GM15510 (cell line): Measurements from ENCODE around the gene SLC41A3.

ENCODE experiments used
- POLR2A ChIP-seq: IDR thresholded peaks from 3 replicates; pipeline ENCODE4 v1.6.1; 2011; ENCODE audit warnings: borderline replicate concordance; ENCODE audit not compliant: insufficient read length; ENCODE audit errors: extremely low read depth

SLC41A3 gene

DNA sequence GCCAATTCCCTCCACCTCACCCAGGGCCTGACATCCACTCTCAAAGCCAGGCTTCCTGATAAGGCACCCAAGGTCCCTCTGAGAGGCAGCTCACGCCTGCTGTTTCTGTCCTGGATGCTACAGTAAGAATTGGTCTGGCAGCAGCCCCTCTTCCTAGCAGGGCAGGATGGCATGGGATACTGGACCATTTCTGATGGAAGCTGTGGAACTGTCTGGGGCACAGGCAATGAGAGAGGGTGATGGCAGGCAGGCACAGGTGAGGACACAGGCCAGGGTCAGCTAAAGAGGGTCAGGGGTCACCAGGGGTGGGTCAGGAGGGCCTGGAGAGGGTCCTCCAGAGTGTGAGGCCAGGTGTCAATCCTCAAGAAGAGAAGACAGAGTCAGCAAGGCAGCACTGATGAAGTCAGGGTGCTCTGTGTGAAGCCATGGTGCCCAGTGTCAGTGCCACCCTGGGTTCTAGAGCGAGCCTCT lies 41.9 kb upstream of the SLC41A3 start:
- TF ChIP-seq POLR2A = no peak

DNA sequence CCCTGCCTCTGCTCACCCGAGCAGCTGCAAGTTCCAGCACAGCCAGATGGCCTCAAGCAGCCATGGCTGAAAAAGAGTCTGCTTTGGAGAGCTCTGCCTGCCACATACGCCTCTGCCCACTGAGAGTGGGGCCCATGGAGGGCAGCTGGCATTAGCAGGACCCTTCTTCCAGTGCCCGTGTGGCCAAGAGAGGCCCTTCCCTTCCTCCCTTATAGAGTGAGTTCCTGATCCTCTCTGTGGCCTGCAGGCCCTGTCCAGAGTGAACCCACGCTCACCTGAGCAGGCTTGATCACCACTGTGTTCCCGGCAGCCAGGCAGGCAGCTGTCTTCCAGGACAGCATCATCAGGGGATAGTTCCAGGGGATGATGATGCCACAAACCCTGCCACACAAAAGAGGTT lies 41.4 kb upstream of the SLC41A3 start:
- no peak for TF ChIP-seq POLR2A

DNA sequence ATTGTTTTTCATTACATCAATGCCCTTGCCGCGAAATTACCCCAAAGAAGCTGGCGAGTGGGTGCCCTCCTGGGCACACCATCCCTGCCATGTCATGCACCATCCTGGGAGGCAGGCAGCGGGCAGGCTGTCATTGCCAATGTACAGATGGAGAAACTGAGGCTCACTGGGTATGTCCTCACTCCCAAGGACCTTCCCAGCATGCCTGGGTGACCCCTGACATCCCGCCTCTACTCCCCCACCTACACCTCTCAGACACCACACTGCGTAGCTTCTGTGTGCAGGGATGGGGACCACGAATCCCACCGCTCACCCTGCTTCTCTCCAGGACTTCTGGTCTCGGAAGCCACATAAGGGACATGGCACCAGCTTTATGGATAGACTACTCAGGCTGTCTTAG lies 41.0 kb upstream of the SLC41A3 start:
- TF ChIP-seq POLR2A = no peak

DNA sequence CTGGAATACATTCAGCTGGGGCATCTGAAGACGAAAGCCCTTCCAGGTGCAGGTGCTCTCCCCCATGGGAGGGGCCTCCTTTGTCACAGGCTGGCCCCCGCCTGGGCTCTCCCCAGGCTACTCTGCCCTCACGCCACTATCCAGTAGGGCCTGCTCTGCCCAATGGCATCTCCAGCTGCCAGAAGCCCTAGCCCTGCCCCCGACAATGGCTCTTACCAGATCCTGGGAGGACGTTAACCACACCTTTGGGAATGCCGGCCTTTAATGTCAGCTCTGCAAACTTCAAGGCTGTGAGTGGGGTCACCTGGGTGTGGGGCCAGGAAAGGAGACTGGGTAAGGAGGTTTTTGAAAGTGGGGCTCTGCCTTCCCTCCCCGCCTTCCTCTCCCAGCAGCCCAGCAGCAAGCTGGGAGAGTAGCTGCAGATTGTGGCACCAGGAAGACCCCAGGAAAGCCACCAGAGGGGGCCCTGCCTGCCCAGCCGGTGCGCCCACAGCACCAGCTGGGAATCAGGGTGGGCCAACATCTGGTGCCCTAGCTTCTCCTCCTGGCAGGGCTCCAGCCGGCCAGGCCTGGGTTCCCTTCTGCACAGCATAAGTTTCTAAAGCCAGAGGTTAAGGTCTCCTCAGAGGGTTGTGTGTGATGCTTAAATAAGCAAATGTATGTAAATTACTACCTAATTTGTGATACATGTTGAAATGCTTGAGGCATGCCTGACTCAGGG lies 40.4 kb upstream of the SLC41A3 start:
- no peak for TF ChIP-seq POLR2A

DNA sequence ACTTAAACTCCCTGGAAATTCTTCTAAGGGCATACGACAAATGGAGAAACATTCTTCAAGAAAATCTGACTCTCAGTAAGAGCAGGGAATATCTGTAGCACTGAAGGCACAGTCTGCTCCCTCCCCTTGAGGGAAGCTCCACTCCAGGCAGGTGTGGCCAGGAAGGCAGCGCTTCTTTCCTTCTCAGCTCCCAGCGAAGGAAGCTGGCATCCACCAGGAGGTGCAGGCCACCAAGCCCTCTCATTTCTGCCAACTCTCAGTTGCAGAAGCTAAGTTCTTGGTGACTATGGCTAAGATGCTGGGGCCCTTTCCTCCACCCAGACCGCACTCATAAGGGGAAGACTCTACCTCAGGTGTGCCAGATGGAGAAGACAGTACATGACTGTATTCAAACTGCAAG lies 37.7 kb upstream of the SLC41A3 start:
- TF ChIP-seq POLR2A = no peak

DNA sequence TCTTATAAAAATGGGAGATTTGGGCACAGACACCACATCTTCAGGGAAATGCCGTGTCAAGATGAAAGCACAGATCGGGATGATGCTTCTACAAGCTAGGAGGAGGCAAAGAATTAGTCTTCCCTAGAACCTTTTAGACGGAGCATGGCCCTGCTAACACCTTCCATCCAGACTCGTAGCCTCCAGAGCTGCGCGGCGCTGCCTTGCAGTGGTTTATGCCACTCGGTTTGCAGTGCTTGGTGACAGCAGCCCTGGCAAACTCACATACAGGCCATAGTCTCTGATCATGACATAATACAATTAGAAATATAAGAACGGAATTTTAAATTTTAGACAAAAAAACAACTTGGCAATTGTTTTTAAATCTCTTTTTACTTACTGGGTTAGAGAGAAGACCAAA lies 37.1 kb upstream of the SLC41A3 start:
- TF ChIP-seq POLR2A = no peak

DNA sequence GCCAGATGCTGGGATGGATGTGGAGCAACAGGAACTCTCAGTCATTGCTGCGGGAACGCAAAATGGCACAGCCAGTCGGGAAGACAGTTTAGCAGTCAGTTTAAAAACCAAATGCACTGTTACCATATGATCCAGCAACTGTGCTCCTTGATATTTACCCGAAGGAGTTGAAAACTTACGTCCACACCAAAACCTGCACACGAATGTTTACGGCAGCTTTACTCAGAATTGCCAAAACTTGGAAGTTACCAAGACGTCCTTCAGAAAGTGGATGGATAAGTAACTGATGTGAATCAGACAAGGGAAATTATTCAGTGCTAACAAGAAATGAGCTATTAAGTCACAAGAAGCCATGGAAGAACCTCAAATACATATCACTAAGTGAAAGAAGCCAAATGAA lies 36.1 kb upstream of the SLC41A3 start:
- no peak for TF ChIP-seq POLR2A

DNA sequence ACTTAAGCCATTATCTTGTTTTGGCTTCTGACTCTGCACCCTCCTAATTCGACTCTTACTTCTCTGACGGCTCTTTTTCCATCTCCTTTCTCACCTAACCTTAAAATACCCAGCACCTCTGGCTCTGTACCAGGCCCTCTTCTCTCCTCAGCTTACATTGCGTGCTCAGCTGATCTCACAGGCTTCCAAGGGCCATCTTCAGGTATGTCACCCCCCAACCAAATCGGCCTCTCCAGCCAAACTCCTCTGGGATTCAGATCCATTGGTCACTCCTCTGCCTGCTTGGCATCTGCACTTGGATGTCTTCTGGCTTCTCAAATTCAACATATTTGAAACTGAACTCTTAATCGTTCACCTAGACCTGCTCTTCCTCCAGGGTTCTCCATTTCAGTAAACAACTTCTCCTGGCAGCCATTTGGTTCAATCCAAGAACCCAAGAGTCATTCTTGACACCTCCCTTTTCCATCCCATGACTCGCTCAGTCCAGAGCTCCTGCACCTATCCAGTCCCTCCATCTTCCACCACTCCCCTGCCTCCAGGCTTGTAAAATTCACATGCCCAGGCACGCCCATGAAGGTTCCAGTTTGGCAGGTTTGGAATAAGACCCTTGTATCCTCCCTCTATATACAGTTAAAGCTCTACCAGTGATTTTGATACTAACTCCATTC lies 35.2 kb upstream of the SLC41A3 start:
- no peak for TF ChIP-seq POLR2A

DNA sequence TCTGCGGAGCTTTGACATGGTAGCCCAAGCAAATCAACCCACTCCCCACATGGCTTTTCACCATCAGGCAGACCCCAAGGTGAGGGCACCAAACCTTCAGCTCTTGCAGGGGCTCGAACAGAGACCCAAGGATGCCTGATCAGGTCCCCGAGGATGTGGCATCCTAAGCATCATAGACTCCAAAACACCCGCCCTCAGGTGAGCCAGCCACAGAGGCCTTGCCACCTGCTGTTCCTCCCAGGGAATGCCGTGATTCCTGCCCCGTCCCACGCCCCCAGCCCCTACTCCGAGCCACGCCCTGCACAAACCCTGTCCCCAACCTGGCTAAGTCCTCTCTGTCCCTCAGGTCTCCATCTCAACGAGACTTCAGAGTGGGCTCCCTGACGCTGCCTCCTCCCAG lies 34.7 kb upstream of the SLC41A3 start:
- TF ChIP-seq POLR2A = no peak

DNA sequence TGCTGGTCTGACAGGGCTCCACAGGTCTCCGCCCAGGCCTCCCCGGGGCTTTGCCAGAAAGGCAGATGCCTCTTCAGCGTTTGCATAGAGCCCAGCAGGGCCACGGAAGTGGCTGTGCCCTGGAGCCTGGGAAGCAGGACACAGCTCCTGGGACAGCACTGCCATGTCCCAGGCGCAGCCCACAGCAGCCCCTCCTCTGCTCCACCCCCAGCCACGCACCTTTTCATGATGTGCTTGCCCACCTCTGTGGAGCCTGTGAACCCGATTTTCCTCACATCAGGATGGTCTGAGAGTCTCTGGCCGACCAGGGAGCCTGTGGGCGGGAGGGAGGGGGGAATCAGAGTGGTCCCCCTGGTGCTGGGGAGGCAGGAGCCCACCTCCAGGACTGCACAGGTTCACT lies 33.9 kb upstream of the SLC41A3 start:
- TF ChIP-seq POLR2A = no peak

DNA sequence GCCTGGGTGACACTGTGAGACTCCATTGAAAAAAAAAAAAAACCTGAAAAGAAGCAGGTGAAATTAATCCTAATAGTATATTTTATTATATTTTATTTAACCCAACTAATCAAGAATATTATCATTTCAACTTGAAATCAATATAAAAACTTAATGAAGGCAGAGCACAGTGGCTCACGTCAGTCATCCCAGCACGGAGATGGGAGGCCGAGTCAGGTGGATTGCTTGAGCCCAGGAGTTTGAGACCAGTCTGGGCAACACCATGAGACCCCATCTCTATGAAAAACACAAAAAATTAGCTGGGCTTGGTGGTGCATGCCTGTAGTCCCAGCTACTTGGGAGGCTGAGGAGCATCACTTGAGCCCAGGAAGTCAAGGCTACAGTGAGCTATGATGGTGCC lies 33.3 kb upstream of the SLC41A3 start:
- TF ChIP-seq POLR2A = no peak

DNA sequence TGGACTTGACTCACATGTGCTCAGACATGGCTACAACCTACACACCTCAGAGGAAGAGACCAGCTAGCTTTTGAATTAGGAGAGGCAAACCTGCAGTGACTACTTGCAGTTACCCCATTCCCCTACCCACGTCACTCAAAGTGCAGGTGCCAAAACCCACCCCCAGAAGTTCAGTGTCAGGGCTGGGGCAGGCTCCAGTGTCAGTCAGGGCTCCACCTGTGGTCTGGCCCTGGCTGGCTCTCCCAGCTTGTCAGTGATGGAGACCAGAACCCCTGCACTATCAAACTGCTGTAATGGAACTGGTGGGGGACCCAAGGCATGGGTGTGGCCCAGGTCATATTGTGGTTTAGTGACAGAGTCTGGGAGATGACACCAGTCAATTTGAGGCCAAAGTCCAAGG lies 32.6 kb upstream of the SLC41A3 start:
- no peak for TF ChIP-seq POLR2A

DNA sequence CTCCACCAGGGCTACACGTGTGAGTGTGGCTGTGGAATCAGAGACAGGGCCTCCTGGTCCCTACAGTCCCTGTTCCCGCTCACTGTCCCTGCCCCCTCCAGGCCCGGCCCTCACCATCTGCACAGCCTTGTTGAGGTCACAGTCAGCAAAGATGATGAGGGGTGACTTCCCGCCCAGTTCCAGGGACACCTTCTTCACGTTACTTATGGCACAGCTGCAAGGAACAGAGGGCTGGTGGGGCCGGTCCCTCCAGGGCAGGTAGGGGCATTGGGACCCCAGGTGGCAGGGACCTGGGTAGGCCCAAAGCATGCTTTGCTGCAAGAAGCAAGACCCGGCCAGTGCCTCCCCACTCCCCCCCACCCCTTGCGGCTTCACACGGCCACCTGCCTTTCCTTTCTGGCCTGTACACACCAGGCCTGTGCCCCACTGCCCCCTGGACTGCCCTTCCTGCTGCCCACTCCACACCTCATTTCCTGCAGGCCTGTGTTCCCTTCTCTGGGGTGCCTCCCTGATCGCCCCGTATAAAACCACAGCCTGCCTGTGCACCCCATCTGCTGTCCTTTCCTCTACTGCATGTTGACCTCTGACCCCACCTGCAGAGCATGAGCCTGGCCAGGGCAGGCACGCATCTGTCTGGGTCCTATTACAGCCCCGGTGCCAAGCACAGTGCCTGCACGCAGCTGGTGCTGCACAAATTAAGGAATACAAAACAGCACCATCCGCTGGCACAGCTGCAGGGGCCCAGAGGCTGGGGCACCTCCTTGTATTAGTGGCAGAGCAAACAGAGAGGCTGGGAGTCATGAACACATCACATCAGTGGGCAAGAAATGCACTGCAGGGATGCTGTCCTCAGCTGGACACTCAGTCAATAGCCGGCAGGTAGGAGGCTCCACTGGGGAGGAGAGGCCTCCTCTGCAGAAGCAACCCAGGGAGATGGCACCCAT lies 30.8 kb upstream of the SLC41A3 start:
- no peak for TF ChIP-seq POLR2A

DNA sequence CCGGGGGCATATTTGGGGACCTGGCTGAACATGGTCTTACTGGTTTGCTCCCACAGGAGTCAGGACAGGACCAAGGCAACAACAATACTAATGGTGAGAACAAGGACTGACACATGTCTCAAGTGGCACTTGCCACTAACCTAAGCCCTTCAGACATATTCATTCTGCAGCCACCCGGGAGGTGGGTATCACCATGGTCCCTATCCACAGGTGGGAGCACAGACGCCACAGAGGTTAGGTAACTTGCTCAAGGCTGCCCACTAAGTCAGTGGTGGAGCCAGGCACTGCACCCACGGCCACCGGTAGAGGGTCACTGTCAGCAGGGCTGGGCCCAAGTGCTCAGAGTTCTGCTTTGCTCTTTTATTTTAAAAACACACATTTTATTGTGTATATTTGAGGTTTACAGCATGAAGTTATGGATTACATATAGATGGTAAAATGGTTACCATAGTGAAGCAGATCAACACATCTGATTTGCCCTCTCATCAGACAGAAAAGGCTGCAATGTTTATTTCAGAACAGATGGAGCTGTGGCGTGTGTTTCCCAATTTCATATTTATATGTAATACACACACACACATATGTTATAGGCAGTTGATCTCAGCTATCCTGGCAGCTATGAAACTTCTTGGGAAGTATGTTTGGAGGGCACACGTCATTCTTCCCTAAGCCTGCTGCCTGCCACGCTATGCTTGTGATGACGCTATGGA lies 30.0 kb upstream of the SLC41A3 start:
- TF ChIP-seq POLR2A = no peak

DNA sequence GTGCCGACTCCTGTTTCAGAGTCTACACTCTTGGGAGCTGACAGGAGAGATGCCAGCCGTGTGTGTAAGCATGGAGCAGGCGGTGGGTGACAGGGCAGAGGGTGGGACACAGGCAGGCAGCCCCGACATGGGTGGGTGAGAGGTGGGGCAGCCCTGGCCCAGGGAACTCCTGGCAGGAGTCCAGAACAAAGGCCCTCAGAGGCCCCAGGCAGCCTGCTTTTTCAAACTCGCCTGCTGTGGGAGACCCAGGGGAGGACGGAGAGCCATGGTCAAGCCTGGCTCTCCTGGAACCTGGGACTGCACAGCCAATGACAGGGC lies 29.3 kb upstream of the SLC41A3 start:
- no peak for TF ChIP-seq POLR2A
